HepG2 (cell line): ENCODE results near the gene CRKL. TPM values are rescaled to one million over a fixed set of nuclear protein-coding genes. Genes with fewer than 3 reads are reported as not detected.

Experiments
- CBX5 ChIP-seq: sonication (generic); formaldehyde crosslinking; IDR thresholded peaks from 2 replicates; pipeline ENCODE4 v1.4.0; 2020; ENCODE audit warnings: missing genetic modification reagents, borderline replicate concordance
- ELF3 ChIP-seq: IDR thresholded peaks from 2 replicates; pipeline ENCODE4 v1.6.1; 2016; ENCODE audit warnings: missing genetic modification reagents, missing compliant biosample characterization
- GABPB1 ChIP-seq: IDR thresholded peaks from 2 replicates; pipeline ENCODE4 v1.6.1; 2016; ENCODE audit warnings: mild to moderate bottlenecking, missing genetic modification reagents, moderate library complexity, missing compliant biosample characterization
- KLF11 ChIP-seq: IDR thresholded peaks from 2 replicates; pipeline ENCODE4 v1.6.1; 2016; ENCODE audit warnings: missing compliant biosample characterization
- MAFK ChIP-seq, 2 experiments: IDR thresholded peaks in 1 of 2; conservative IDR thresholded peaks in 1 of 2; 2 replicates each; pipeline ENCODE4 v1.6.1; 2011; ENCODE audit warnings: improper control_type of control experiment in 2 of 2, low read length in 2 of 2
- MIER2 ChIP-seq: IDR thresholded peaks from 2 replicates; pipeline ENCODE4 v1.6.1; 2016; ENCODE audit warnings: missing biosample characterization, missing genetic modification reagents
- MZF1 ChIP-seq: sonication (generic); formaldehyde crosslinking; IDR thresholded peaks from 2 replicates; pipeline ENCODE4 v1.8.1; 2023; ENCODE audit warnings: mild to moderate bottlenecking, missing genetic modification reagents, borderline replicate concordance
- NFYC ChIP-seq: IDR thresholded peaks from 2 replicates; pipeline ENCODE4 v1.6.1; 2016; ENCODE audit warnings: missing genetic modification reagents, missing compliant biosample characterization
- NR3C1 ChIP-seq: sonication (generic); formaldehyde crosslinking; IDR thresholded peaks from 2 replicates; pipeline ENCODE4 v1.4.0; 2020; ENCODE audit warnings: missing genetic modification reagents
- SIN3B ChIP-seq: fragments of 150-350 bp; IDR thresholded peaks from 2 replicates; pipeline ENCODE4 v1.6.1; 2014; ENCODE audit warnings: low read length
- SMARCC2 ChIP-seq: fragments of 450-650 bp; IDR thresholded peaks from 2 replicates; pipeline ENCODE4 v1.6.1; 2017; ENCODE audit warnings: antibody characterized with exemption, mild to moderate bottlenecking
- U2AF2 ChIP-seq: fragments of 200-400 bp; formaldehyde crosslinking; IDR thresholded peaks from 2 replicates; pipeline ENCODE4 v1.6.1; 2017; ENCODE audit warnings: low read depth, mild to moderate bottlenecking, low read length
- ZMAT3 ChIP-seq: sonication (generic); formaldehyde crosslinking; conservative IDR thresholded peaks from 2 replicates; pipeline ENCODE4 v1.7.0; 2021; ENCODE audit warnings: missing genetic modification reagents
- ZNF18 ChIP-seq: sonication (generic); formaldehyde crosslinking; IDR thresholded peaks from 2 replicates; pipeline ENCODE4 v1.8.0; 2022; ENCODE audit warnings: mild to moderate bottlenecking, missing genetic modification reagents; ENCODE audit not compliant: insufficient replicate concordance
- ZNF431 ChIP-seq: sonication (generic); formaldehyde crosslinking; IDR thresholded peaks from 2 replicates; pipeline ENCODE4 v1.9.0; 2022; ENCODE audit warnings: missing genetic modification reagents, low read depth, mild to moderate bottlenecking, borderline replicate concordance
- ZNF629 ChIP-seq: sonication (generic); formaldehyde crosslinking; conservative IDR thresholded peaks from 2 replicates; pipeline ENCODE4 v1.5.0; 2020; ENCODE audit warnings: missing genetic modification reagents
- ZNF816 ChIP-seq: sonication (generic); formaldehyde crosslinking; IDR thresholded peaks from 2 replicates; pipeline ENCODE4 v1.8.0; 2022; ENCODE audit warnings: missing genetic modification reagents, mild to moderate bottlenecking, borderline replicate concordance
- ZSCAN20 ChIP-seq: sonication (generic); formaldehyde crosslinking; IDR thresholded peaks from 2 replicates; pipeline ENCODE4 v1.4.0; 2020; ENCODE audit warnings: missing genetic modification reagents, mild to moderate bottlenecking, borderline replicate concordance
- ZSCAN9 ChIP-seq: IDR thresholded peaks from 2 replicates; pipeline ENCODE4 v1.6.1; 2016; ENCODE audit warnings: borderline replicate concordance
- polyA plus RNA-seq, 8 experiments: library from polyadenylated mRNA; depleted of rRNA in 3 of 8; stranded (reverse) in 7 of 8; unstranded in 1 of 8; fragments of >200 nt; fragmentation: Illumina TruSeq in 4 of 8; extraction: Trizol in 4 of 8; gene quantifications; 2 replicates each; pipeline versions ENCODE4 v1.2.1 to v1.2.3, GENCODE V29; 2011 to 2016; ENCODE audit warnings: low read depth in 4 of 8, missing spikeins in 1 of 8, mixed read lengths in 1 of 8; ENCODE audit not compliant: insufficient read depth in 1 of 8
- total RNA-seq, 5 experiments: library from RNA; depleted of rRNA; stranded (reverse); fragments of >200 nt; fragmentation: Illumina TruSeq; extraction: Trizol; gene quantifications; 2 replicates each; pipeline ENCODE4 v1.2.3, GENCODE V29; 2016; ENCODE audit warnings: low read depth in 1 of 5
- TF ChIP-seq, protein P1 (sequence below): sonication (generic); formaldehyde crosslinking; IDR thresholded peaks from 2 replicates; pipeline ENCODE4 v1.9.0; 2021; ENCODE audit warnings: missing genetic modification reagents, mild to moderate bottlenecking, borderline replicate concordance
- TF ChIP-seq, protein P2 (sequence below): IDR thresholded peaks from 2 replicates; pipeline ENCODE4 v1.6.1; 2012; ENCODE audit warnings: inconsistent platforms
- TF ChIP-seq, protein P3 (sequence below), 2 experiments: sonication (generic) in 1 of 2; formaldehyde crosslinking in 1 of 2; IDR thresholded peaks; 2 replicates each; pipeline versions ENCODE4 v1.5.1 to v1.6.1; 2011 to 2020; ENCODE audit warnings: borderline replicate concordance in 1 of 2, low read depth in 1 of 2, low read length in 1 of 2, mild to moderate bottlenecking in 1 of 2, missing genetic modification reagents in 1 of 2, moderate library complexity in 1 of 2
- TF ChIP-seq, protein P4 (sequence below): sonication (generic); formaldehyde crosslinking; IDR thresholded peaks from 2 replicates; pipeline ENCODE4 v1.5.1; 2020; ENCODE audit warnings: missing genetic modification reagents, mild to moderate bottlenecking, borderline replicate concordance

The CRKL gene
- total and polyA plus RNA-seq, 2 of the 13 experiments (the other 11 are each of a cell fraction or from before 2014, with no cell fraction given) = 37.4 to 60.6 TPM

DNA sequence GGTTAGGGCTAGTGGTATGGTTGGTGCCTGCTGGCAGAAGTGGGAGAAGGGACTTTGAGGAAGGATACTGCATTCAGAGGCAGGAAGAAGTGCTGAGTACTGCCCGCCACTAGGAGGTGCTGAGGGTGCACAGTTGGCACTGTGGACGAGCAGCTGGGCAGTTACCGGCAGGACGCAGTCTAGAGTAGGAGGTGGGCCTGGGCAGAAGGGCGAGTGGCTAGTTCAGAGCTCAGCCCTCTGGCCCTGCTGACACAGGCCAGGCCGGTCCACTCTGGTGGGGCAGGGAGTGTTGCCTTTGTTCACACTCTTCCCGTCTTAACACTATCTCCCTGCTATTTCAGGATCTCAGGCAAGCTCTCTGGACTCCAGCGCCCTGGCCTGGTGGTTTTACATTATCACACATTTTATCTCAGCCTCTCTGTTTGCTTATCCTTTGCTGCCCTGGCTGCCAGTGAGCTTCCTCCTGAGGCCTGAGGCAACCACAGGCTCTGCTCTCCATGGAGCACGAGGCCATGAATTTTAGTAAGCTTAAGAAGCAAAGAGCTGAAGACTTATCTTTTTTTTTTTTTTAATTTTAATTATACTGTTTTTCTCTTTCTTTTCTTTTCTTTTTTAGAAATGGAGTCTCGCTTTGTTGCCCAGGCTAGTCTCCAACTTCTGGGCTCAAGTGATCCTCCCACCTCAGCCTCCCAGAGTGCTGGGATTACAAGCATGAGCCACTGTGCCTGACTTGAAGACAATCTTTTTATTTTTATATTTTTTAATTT is 31.5 kb upstream of the CRKL start (continued):
- TF ChIP-seq ELF3 (CRISPR knock-in tag) (peak; percentile 77), ZNF18 (CRISPR knock-in tag) (peak; percentile 48), MIER2 (CRISPR knock-in tag) (peak; percentile 82; the same call in 1 of the 2 replicates), ZNF816 (CRISPR knock-in tag) (no peak), NFYC (CRISPR knock-in tag) (no peak), U2AF2 (no peak), NR3C1 (CRISPR knock-in tag) (no peak), ZSCAN20 (CRISPR knock-in tag) (no peak), SIN3B (no peak; the same call in 1 of the 2 replicates), ZNF431 (CRISPR knock-in tag) (no peak), MAFK (conservative IDR thresholded peaks at IDR 0.05 in 1 of 2, IDR thresholded peaks at IDR 0.05 in 1 of 2; ENCODE audit: low read length in 2 of 2) (no peak), GABPB1 (CRISPR knock-in tag) (peak; percentile 68), CBX5 (CRISPR knock-in tag) (peak; percentile 95; the same call in 1 of the 2 replicates), SMARCC2 (no peak), ZSCAN9 (CRISPR knock-in tag) (peak; percentile 89; the same call in 1 of the 2 replicates), ZMAT3 (CRISPR knock-in tag) (peak; percentile 65; the same call in 1 of the 2 replicates), ZNF629 (CRISPR knock-in tag) (no peak), MZF1 (CRISPR knock-in tag) (no peak), KLF11 (CRISPR knock-in tag) (0 out of 2 replicates have a peak, but pooled peaks have one; percentile 62)
- TF ChIP-seq, protein P1, sequence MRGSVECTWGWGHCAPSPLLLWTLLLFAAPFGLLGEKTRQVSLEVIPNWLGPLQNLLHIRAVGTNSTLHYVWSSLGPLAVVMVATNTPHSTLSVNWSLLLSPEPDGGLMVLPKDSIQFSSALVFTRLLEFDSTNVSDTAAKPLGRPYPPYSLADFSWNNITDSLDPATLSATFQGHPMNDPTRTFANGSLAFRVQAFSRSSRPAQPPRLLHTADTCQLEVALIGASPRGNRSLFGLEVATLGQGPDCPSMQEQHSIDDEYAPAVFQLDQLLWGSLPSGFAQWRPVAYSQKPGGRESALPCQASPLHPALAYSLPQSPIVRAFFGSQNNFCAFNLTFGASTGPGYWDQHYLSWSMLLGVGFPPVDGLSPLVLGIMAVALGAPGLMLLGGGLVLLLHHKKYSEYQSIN (CRISPR knock-in tag) = no peak
- TF ChIP-seq, protein P2, sequence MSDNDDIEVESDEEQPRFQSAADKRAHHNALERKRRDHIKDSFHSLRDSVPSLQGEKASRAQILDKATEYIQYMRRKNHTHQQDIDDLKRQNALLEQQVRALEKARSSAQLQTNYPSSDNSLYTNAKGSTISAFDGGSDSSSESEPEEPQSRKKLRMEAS = peak; percentile 74
- TF ChIP-seq, protein P3, sequence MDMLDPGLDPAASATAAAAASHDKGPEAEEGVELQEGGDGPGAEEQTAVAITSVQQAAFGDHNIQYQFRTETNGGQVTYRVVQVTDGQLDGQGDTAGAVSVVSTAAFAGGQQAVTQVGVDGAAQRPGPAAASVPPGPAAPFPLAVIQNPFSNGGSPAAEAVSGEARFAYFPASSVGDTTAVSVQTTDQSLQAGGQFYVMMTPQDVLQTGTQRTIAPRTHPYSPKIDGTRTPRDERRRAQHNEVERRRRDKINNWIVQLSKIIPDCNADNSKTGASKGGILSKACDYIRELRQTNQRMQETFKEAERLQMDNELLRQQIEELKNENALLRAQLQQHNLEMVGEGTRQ (IDR thresholded peaks at IDR 0.05; ENCODE audit: low read depth, low read length) = no peak
- TF ChIP-seq, protein P3 (CRISPR knock-in tag; IDR thresholded peaks at IDR 0.05; ENCODE audit: borderline replicate concordance) = no peak
- TF ChIP-seq, protein P4, sequence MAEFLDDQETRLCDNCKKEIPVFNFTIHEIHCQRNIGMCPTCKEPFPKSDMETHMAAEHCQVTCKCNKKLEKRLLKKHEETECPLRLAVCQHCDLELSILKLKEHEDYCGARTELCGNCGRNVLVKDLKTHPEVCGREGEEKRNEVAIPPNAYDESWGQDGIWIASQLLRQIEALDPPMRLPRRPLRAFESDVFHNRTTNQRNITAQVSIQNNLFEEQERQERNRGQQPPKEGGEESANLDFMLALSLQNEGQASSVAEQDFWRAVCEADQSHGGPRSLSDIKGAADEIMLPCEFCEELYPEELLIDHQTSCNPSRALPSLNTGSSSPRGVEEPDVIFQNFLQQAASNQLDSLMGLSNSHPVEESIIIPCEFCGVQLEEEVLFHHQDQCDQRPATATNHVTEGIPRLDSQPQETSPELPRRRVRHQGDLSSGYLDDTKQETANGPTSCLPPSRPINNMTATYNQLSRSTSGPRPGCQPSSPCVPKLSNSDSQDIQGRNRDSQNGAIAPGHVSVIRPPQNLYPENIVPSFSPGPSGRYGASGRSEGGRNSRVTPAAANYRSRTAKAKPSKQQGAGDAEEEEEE (CRISPR knock-in tag) = no peak
